Measurements from ENCODE around the gene COPS4. TPM values are rescaled to one million over a fixed set of nuclear protein-coding genes. Genes with fewer than 3 reads are reported as not detected.
A peak's percentile ranks its signal among the peaks of the same experiment; 100 is the strongest.

Gene COPS4
- total RNA-seq, 2 experiments from 2014 or later, result 26.0 to 27.6 TPM

- Histone ChIP-seq H3K27ac (ENCODE audit: low read depth in 1 of 2, low read length in 2 of 2) (peak overlapping the region; percentile 43 to 47), H3K4me3 (ENCODE audit: low read length) (peak overlapping the region; percentile 83), H3K4me1 (ENCODE audit: insufficient read depth, low read length) (peaks cover 24% of the 10 kb centered on the region), H3K36me3 (ENCODE audit: insufficient read depth, low read length) (no peaks in the 10 kb centered on the region), H3K27me3 (ENCODE audit: control insufficient read depth in 1 of 2, insufficient read depth in 2 of 2, low read length in 2 of 2) (no peaks in the 10 kb centered on the region), H3K9me3 (ENCODE audit: control insufficient read depth in 1 of 2, insufficient read depth in 1 of 2, low read length in 2 of 2) (no peaks in the 10 kb centered on the region)
- DNase-seq, result peak in 2 of 14 experiments; percentile 13 to 17
- TF ChIP-seq CTCF (IDR thresholded peaks at IDR 0.05), result no peak
- H3K4me1 Mint-ChIP-seq (ENCODE audit: low read depth), result peaks cover 49% of the 10 kb centered on the region
- intact Hi-C loops (cut with DNase I, micrococcal nuclease), result loop anchor here (2.0 to 5.0 kb wide), 3 partner anchors 43 to 98 kb away; no protein-coding TSS in a partner anchor
- H3K4me3 Mint-ChIP-seq, result peak overlapping the region; percentile 98
- H3K27ac Mint-ChIP-seq, result peak overlapping the region; percentile 89
- H3K27me3 Mint-ChIP-seq, result no peaks in the 10 kb centered on the region
- H3K9me3 Mint-ChIP-seq, result no peaks in the 10 kb centered on the region
- no peak for ATAC-seq (ENCODE audit: poor library complexity)
- POLR2A ChIA-PET, result interaction anchor here (0.6 to 8.9 kb wide), 14 partner anchors 9 to 312 kb away, joined by 3 to 167 read pairs (median 4); partner anchors contain the start of gene COPS4
- H3K36me3 Mint-ChIP-seq (ENCODE audit: low read depth), result peaks cover 40% of the 10 kb centered on the region
- CTCF ChIA-PET, result interaction anchor here (0.6 to 2.7 kb wide), 7 partner anchors 31 to 167 kb away, joined by 3 to 10 read pairs (median 4); no protein-coding TSS in a partner anchor
Measured at GRCh38 chr4:83115000-83115399, 80.0 kb downstream of the COPS4 start.

- H3K36me3 ChIP-seq (ENCODE audit: insufficient read depth, low read length), result no peaks in the 10 kb centered on the region
- peak overlapping the region; percentile 89 for H3K27ac Mint-ChIP-seq
- H3K4me1 ChIP-seq (ENCODE audit: insufficient read depth, low read length), result peaks cover 19% of the 10 kb centered on the region
- no peak for TF ChIP-seq CTCF (IDR thresholded peaks at IDR 0.05)
- intact Hi-C loops (cut with DNase I, micrococcal nuclease), result loop anchor here (2.0 to 5.0 kb wide), 2 partner anchors 97 kb away; no protein-coding TSS in a partner anchor
- no peak for ATAC-seq (ENCODE audit: poor library complexity)
- H3K4me1 Mint-ChIP-seq (ENCODE audit: low read depth), result peaks cover 41% of the 10 kb centered on the region
- H3K27me3 ChIP-seq (ENCODE audit: control insufficient read depth in 1 of 2, insufficient read depth in 2 of 2, low read length in 2 of 2), result no peaks in the 10 kb centered on the region
- H3K4me3 Mint-ChIP-seq, result peak overlapping the region; percentile 98
- H3K36me3 Mint-ChIP-seq (ENCODE audit: low read depth), result peaks cover 33% of the 10 kb centered on the region
- no peaks in the 10 kb centered on the region for H3K9me3 Mint-ChIP-seq
- peak in 1 of 14 experiments; percentile 9 for DNase-seq
- H3K27ac ChIP-seq (ENCODE audit: low read depth in 1 of 2, low read length in 2 of 2), result peak overlapping the region; percentile 43 to 47
- H3K9me3 ChIP-seq (ENCODE audit: control insufficient read depth in 1 of 2, insufficient read depth in 1 of 2, low read length in 2 of 2), result no peaks in the 10 kb centered on the region
- H3K4me3 ChIP-seq (ENCODE audit: low read length), result no peak overlapping the region
- POLR2A ChIA-PET, result interaction anchor here (0.6 to 8.9 kb wide), 9 partner anchors 9 to 135 kb away, joined by 3 to 167 read pairs (median 7); partner anchors contain the start of gene COPS4
- CTCF ChIA-PET, result interaction anchor here (0.6 to 1.2 kb wide), 3 partner anchors 30 to 166 kb away, joined by 3 to 4 read pairs (median 3); no protein-coding TSS in a partner anchor
- H3K27me3 Mint-ChIP-seq, result no peaks in the 10 kb centered on the region
Measured at GRCh38 chr4:83115656-83116285, 80.8 kb downstream of the COPS4 start.

GRCh38 chr4:83118869-83119268 lies 83.9 kb downstream of the COPS4 start:
- no peak overlapping the region for H3K27ac Mint-ChIP-seq
- Histone ChIP-seq H3K27ac (ENCODE audit: low read depth in 1 of 2, low read length in 2 of 2) (no peak overlapping the region), H3K4me1 (ENCODE audit: insufficient read depth, low read length) (peaks cover 9% of the 10 kb centered on the region), H3K9me3 (ENCODE audit: control insufficient read depth in 1 of 2, insufficient read depth in 1 of 2, low read length in 2 of 2) (no peaks in the 10 kb centered on the region), H3K36me3 (ENCODE audit: insufficient read depth, low read length) (no peaks in the 10 kb centered on the region), H3K27me3 (ENCODE audit: control insufficient read depth in 1 of 2, insufficient read depth in 2 of 2, low read length in 2 of 2) (no peaks in the 10 kb centered on the region), H3K4me3 (ENCODE audit: low read length) (no peak overlapping the region)
- no peaks in the 10 kb centered on the region for H3K27me3 Mint-ChIP-seq
- DNase-seq (no peak), ATAC-seq (ENCODE audit: poor library complexity) (no peak)
- POLR2A ChIA-PET, result no interaction called here
- CTCF ChIA-PET, result no interaction called here
- no peak overlapping the region for H3K4me3 Mint-ChIP-seq
- TF ChIP-seq CTCF (IDR thresholded peaks at IDR 0.05), result no peak
- H3K4me1 Mint-ChIP-seq (ENCODE audit: low read depth), result peaks cover 29% of the 10 kb centered on the region
- no peaks in the 10 kb centered on the region for H3K9me3 Mint-ChIP-seq
- intact Hi-C loops (cut with DNase I, micrococcal nuclease), result loop anchor here in 1 of 2 experiments (5.0 kb wide), 1 partner anchor 93 kb away; no protein-coding TSS in a partner anchor
- H3K36me3 Mint-ChIP-seq (ENCODE audit: low read depth), result peaks cover 8% of the 10 kb centered on the region

Measured in CD4-positive, alpha-beta T cell (primary cell).